HG02885 (cell line): Measurements from ENCODE around the gene EEF1E1.
"Not testable (repeated sequence)": the region's sequence is repeated elsewhere in the genome, so short reads cannot be mapped to it uniquely, and the experiment has no call there.

Source experiments
- ATAC-seq: cut with Tn5 transposase; IDR thresholded peaks from one replicate; pipeline ENCODE4 v1.9.1; 2021; ENCODE audit warnings: mild to moderate bottlenecking; ENCODE audit not compliant: unreplicated experiment, poor library complexity

EEF1E1 gene

GRCh38 chr6:8064638-8065518 is 37.5 kb downstream of the EEF1E1 start:
- ATAC-seq = peak; percentile 2

GRCh38 chr6:8063761-8064637 is 38.3 kb downstream of the EEF1E1 start, which contains the start of gene BLOC1S5:
Gene BLOC1S5 (minus strand): TSS chr6:8064389. CDS start chr6:8064376, 13 bp downstream.
- peak; percentile 86 for ATAC-seq

- ATAC-seq = no peak
These were observed 40.6 kb downstream of the EEF1E1 start for GRCh38 chr6:8061736-8062135.

GRCh38 chr6:8060346-8060745 is 42.0 kb downstream of the EEF1E1 start:
- ATAC-seq = no peak

GRCh38 chr6:8059129-8059528 is 43.2 kb downstream of the EEF1E1 start:
- ATAC-seq = no peak

- no peak for ATAC-seq
These were observed 44.6 kb downstream of the EEF1E1 start for GRCh38 chr6:8057793-8058192.

GRCh38 chr6:8057263-8057662 is 45.1 kb downstream of the EEF1E1 start:
- no peak for ATAC-seq

- ATAC-seq = no peak
These were observed 48.1 kb downstream of the EEF1E1 start for GRCh38 chr6:8054276-8054675.

GRCh38 chr6:8047541-8048292 is 54.6 kb downstream of the EEF1E1 start:
- ATAC-seq = no peak

GRCh38 chr6:8045769-8046168 is 56.6 kb downstream of the EEF1E1 start:
- not testable (repeated sequence) for ATAC-seq

- ATAC-seq = no peak
These were observed 59.1 kb downstream of the EEF1E1 start for GRCh38 chr6:8043221-8043620.

- no peak for ATAC-seq
These were observed 60.3 kb downstream of the EEF1E1 start for GRCh38 chr6:8041913-8042583.

- not testable (repeated sequence) for ATAC-seq
These were observed 68.2 kb downstream of the EEF1E1 start for GRCh38 chr6:8034107-8034506.

GRCh38 chr6:8030920-8031319 is 71.4 kb downstream of the EEF1E1 start:
- no peak for ATAC-seq
